Measurements from ENCODE around the gene ADAMTS13. TPM values are rescaled to one million over a fixed set of nuclear protein-coding genes. Genes with fewer than 3 reads are reported as not detected.

Gene ADAMTS13
- total and polyA plus RNA-seq, 8 donors = 1.5 to 18.9 (median 3.1) TPM

GRCh38 chr9:133393399-133393798 lies 28.8 kb upstream of the ADAMTS13 start:
- DNase-seq (no peak), FAIRE-seq (no peak), ATAC-seq (no peak)
- TF ChIP-seq CTCF (IDR thresholded peaks at IDR 0.05) = no peak
- intact Hi-C loops (cut with DNase I) = no loop called here
- H3K27ac ChIP-seq = no peak overlapping the region
- no peaks in the 10 kb centered on the region for H3K4me1 ChIP-seq
- H3K9me3 ChIP-seq = no peaks in the 10 kb centered on the region
- no peaks in the 10 kb centered on the region for H3K36me3 ChIP-seq
- H3K4me3 ChIP-seq = no peak overlapping the region
- 63 to 81% methylated on average over 3 of the region's 3 CpGs for WGBS, 2 donors
- no peaks in the 10 kb centered on the region for H3K27me3 ChIP-seq

- intact Hi-C loops (cut with DNase I) = no loop called here
- Histone ChIP-seq H3K27me3 (no peaks in the 10 kb centered on the region), H3K4me3 (no peak overlapping the region), H3K4me1 (no peaks in the 10 kb centered on the region), H3K36me3 (no peaks in the 10 kb centered on the region), H3K27ac (no peak overlapping the region), H3K9me3 (no peaks in the 10 kb centered on the region)
- TF ChIP-seq CTCF (IDR thresholded peaks at IDR 0.05) = no peak
- WGBS, 2 donors = 15 to 18% methylated on average over 7 to 8 of the region's 8 CpGs
- DNase-seq (no peak), ATAC-seq (peak in 1 of 4 donors; percentile 7), FAIRE-seq (no peak)
Measured at GRCh38 chr9:133394687-133395271, 27.4 kb upstream of the ADAMTS13 start.

GRCh38 chr9:133396952-133397351 lies 25.2 kb upstream of the ADAMTS13 start:
- intact Hi-C loops (cut with DNase I) = no loop called here
- DNase-seq (peak in 1 of 6 donors; percentile 40), ATAC-seq (peak in 3 of 4 donors; percentile 43 to 51 (median 49)), FAIRE-seq (no peak)
- Histone ChIP-seq H3K4me3 (no peak overlapping the region), H3K4me1 (no peaks in the 10 kb centered on the region), H3K27me3 (no peaks in the 10 kb centered on the region), H3K9me3 (no peaks in the 10 kb centered on the region), H3K27ac (no peak overlapping the region), H3K36me3 (no peaks in the 10 kb centered on the region)
- WGBS, 2 donors = 18 to 23% methylated on average over 14 of the region's 14 CpGs
- no peak for TF ChIP-seq CTCF (IDR thresholded peaks at IDR 0.05)

GRCh38 chr9:133397370-133397769 lies 24.8 kb upstream of the ADAMTS13 start:
- Histone ChIP-seq H3K4me1 (no peaks in the 10 kb centered on the region), H3K27ac (no peak overlapping the region), H3K36me3 (no peaks in the 10 kb centered on the region), H3K4me3 (no peak overlapping the region), H3K9me3 (no peaks in the 10 kb centered on the region), H3K27me3 (no peaks in the 10 kb centered on the region)
- peak in 1 of 6 donors; percentile 11 for DNase-seq
- ATAC-seq = no peak
- no peak for FAIRE-seq
- no peak for TF ChIP-seq CTCF (IDR thresholded peaks at IDR 0.05)
- intact Hi-C loops (cut with DNase I) = no loop called here
- 55 to 76% methylated on average over 6 of the region's 6 CpGs for WGBS, 2 donors

GRCh38 chr9:133397895-133398294 lies 24.3 kb upstream of the ADAMTS13 start:
- 50 to 67% methylated on average over 9 of the region's 9 CpGs for WGBS, 2 donors
- no peak for FAIRE-seq
- Histone ChIP-seq H3K27ac (no peak overlapping the region), H3K9me3 (no peaks in the 10 kb centered on the region), H3K4me1 (no peaks in the 10 kb centered on the region), H3K4me3 (no peak overlapping the region), H3K36me3 (no peaks in the 10 kb centered on the region), H3K27me3 (no peaks in the 10 kb centered on the region)
- intact Hi-C loops (cut with DNase I) = no loop called here
- no peak for TF ChIP-seq CTCF (IDR thresholded peaks at IDR 0.05)
- peak in 1 of 6 donors; percentile 31 for DNase-seq
- no peak for ATAC-seq

Measured in pancreas (tissue), 10 donors.